ENCODE data around the gene KCNIP3. TPM values are rescaled to one million over a fixed set of nuclear protein-coding genes. Genes with fewer than 3 reads are reported as not detected.

Gene KCNIP3
- total and polyA plus RNA-seq, 2 donors (not counting 1 experiment from before 2014, with no cell fraction given), result not detected

DNA sequence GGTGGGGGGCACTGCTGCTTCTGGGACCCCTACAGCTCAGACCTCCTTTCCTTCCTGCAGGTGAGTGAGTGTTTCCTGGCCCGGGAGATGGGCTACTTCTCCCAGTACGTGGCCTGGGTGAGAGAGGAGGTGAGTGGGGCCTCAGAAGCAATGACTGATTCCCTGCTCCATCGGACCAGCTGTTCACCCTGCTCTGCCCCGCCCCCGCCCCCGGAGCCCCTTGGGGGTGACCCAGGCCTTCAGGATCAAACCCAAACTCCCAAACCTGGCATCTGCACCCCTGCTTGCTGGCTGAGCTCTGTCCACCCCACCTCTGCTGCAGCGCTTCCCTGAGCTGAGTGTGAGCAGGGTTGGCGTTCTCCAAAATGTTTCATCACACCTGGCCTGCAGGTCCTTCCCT lies 9.8 kb upstream of the KCNIP3 start:
- intact Hi-C loops (cut with micrococcal nuclease), result no loop called here
- no peak overlapping the region for H3K4me3 Mint-ChIP-seq

DNA sequence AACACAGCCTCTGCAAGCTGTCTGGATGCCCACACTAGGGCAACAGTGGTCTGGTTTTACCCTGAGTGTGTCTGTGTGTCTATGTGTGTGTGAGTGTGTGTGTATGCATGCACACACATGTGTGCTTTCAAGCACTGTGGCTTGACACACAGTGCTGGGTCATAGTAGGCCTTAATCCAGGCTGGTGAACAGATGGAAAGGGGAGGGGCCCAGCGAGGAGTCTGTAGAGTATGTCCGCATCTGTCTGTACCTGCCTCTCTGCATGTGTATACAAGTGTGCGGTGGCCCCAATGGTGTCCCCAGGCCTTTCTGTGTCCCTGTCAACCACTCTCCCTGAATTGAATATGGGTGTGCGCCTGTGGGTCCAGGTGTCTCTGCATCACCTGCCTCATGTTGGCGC lies 9.3 kb upstream of the KCNIP3 start:
- no peak overlapping the region for H3K9ac ChIP-seq (ENCODE audit: low read length)
- no peak overlapping the region for H3K4me2 ChIP-seq (replicated peaks; ENCODE audit: low read depth, low read length, poor library complexity, severe bottlenecking)
- no peak for TF ChIP-seq EZH2 (IDR thresholded peaks at IDR 0.05; ENCODE audit: borderline replicate concordance, insufficient read depth, low read depth, low read length, poor library complexity, severe bottlenecking)
- TF ChIP-seq, protein P1, sequence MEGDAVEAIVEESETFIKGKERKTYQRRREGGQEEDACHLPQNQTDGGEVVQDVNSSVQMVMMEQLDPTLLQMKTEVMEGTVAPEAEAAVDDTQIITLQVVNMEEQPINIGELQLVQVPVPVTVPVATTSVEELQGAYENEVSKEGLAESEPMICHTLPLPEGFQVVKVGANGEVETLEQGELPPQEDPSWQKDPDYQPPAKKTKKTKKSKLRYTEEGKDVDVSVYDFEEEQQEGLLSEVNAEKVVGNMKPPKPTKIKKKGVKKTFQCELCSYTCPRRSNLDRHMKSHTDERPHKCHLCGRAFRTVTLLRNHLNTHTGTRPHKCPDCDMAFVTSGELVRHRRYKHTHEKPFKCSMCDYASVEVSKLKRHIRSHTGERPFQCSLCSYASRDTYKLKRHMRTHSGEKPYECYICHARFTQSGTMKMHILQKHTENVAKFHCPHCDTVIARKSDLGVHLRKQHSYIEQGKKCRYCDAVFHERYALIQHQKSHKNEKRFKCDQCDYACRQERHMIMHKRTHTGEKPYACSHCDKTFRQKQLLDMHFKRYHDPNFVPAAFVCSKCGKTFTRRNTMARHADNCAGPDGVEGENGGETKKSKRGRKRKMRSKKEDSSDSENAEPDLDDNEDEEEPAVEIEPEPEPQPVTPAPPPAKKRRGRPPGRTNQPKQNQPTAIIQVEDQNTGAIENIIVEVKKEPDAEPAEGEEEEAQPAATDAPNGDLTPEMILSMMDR (IDR thresholded peaks at IDR 0.05), result no peak
- peaks cover 9% of the 10 kb centered on the region for H3K9me3 Mint-ChIP-seq (ENCODE audit: insufficient read depth)
- H3K27ac ChIP-seq (ENCODE audit: low read length in 2 of 2), result no peak overlapping the region
- POLR2A ChIA-PET, result no interaction called here
- H3K4me1 Mint-ChIP-seq, result no peaks in the 10 kb centered on the region
- no peaks in the 10 kb centered on the region for H4K20me1 ChIP-seq (ENCODE audit: control insufficient read depth, insufficient read depth, low read length, poor library complexity, severe bottlenecking)
- no peak overlapping the region for H3K27ac Mint-ChIP-seq
- no peaks in the 10 kb centered on the region for H3K27me3 ChIP-seq (replicated peaks in 1 of 4; ENCODE audit: control extremely low read depth in 1 of 4, control insufficient read depth in 3 of 4, insufficient read depth in 4 of 4, low read length in 3 of 4)
- H2AFZ ChIP-seq (ENCODE audit: insufficient read depth, low read depth, low read length, poor library complexity, severe bottlenecking), result no peak overlapping the region
- no peaks in the 10 kb centered on the region for H3K79me2 ChIP-seq (ENCODE audit: control insufficient read depth, insufficient read depth, low read length)
- 95% methylated on average over 4 of the region's 5 CpGs for WGBS (ENCODE audit: insufficient coverage)
- no peak overlapping the region for H3K4me3 ChIP-seq (ENCODE audit: control extremely low read depth in 1 of 5, extremely low read depth in 1 of 5, insufficient read depth in 1 of 5, low read depth in 2 of 5, low read length in 4 of 5)
- no peaks in the 10 kb centered on the region for H3K4me1 ChIP-seq (ENCODE audit: control insufficient read depth in 2 of 2, insufficient read depth in 2 of 2, low read length in 2 of 2)
- ATAC-seq (ENCODE audit: low read depth), result no peak
- no peak overlapping the region for H3K4me3 Mint-ChIP-seq
- intact Hi-C loops (cut with micrococcal nuclease), result no loop called here
- H3K9me3 ChIP-seq (ENCODE audit: control extremely low read depth in 1 of 3, control insufficient read depth in 2 of 3, insufficient read depth in 1 of 3, low read length in 2 of 3), result peaks cover 2 to 30% (median 4%) of the 10 kb centered on the region in 3 donors
- CTCF ChIA-PET, result no interaction called here
- no peak for DNase-seq
- no peaks in the 10 kb centered on the region for H3K36me3 ChIP-seq (replicated peaks in 1 of 2; ENCODE audit: control extremely low read depth in 1 of 2, control insufficient read depth in 1 of 2, extremely low read depth in 1 of 2, insufficient read depth in 2 of 2, low read length in 1 of 2)
- H3K27me3 Mint-ChIP-seq, result no peaks in the 10 kb centered on the region

More for the DNA sequence above, 9.8 kb upstream of the KCNIP3 start:
- ChIA-PET CTCF (no interaction called here), POLR2A (no interaction called here)
- Histone ChIP-seq H3K4me1 (ENCODE audit: control insufficient read depth in 2 of 2, insufficient read depth in 2 of 2, low read length in 2 of 2) (no peaks in the 10 kb centered on the region), H3K9me3 (ENCODE audit: control extremely low read depth in 1 of 3, control insufficient read depth in 2 of 3, insufficient read depth in 1 of 3, low read length in 2 of 3) (peaks cover 2 to 26% (median 4%) of the 10 kb centered on the region in 3 donors), H3K27ac (ENCODE audit: low read length in 2 of 2) (no peak overlapping the region), H3K4me3 (ENCODE audit: control extremely low read depth in 1 of 5, extremely low read depth in 1 of 5, insufficient read depth in 1 of 5, low read depth in 2 of 5, low read length in 4 of 5) (no peak overlapping the region), H3K9ac (ENCODE audit: low read length) (no peak overlapping the region), H3K27me3 (replicated peaks in 1 of 4; ENCODE audit: control extremely low read depth in 1 of 4, control insufficient read depth in 3 of 4, insufficient read depth in 4 of 4, low read length in 3 of 4) (no peaks in the 10 kb centered on the region), H3K36me3 (replicated peaks in 1 of 2; ENCODE audit: control extremely low read depth in 1 of 2, control insufficient read depth in 1 of 2, extremely low read depth in 1 of 2, insufficient read depth in 2 of 2, low read length in 1 of 2) (no peaks in the 10 kb centered on the region), H4K20me1 (ENCODE audit: control insufficient read depth, insufficient read depth, low read length, poor library complexity, severe bottlenecking) (no peaks in the 10 kb centered on the region), H2AFZ (ENCODE audit: insufficient read depth, low read depth, low read length, poor library complexity, severe bottlenecking) (no peak overlapping the region), H3K79me2 (ENCODE audit: control insufficient read depth, insufficient read depth, low read length) (no peaks in the 10 kb centered on the region), H3K4me2 (replicated peaks; ENCODE audit: low read depth, low read length, poor library complexity, severe bottlenecking) (no peak overlapping the region)
- no peak overlapping the region for H3K27ac Mint-ChIP-seq
- H3K9me3 Mint-ChIP-seq (ENCODE audit: insufficient read depth), result peaks cover 9% of the 10 kb centered on the region
- WGBS (ENCODE audit: insufficient coverage), result 90% methylated on average over 6 of the region's 8 CpGs
- ATAC-seq (ENCODE audit: low read depth) (no peak), DNase-seq (no peak)
- TF ChIP-seq EZH2 (IDR thresholded peaks at IDR 0.05; ENCODE audit: borderline replicate concordance, insufficient read depth, low read depth, low read length, poor library complexity, severe bottlenecking), result no peak
- TF ChIP-seq, protein P1 (IDR thresholded peaks at IDR 0.05), result no peak
- H3K4me1 Mint-ChIP-seq, result no peaks in the 10 kb centered on the region
- no peaks in the 10 kb centered on the region for H3K27me3 Mint-ChIP-seq

All from B cell (primary cell).